Hindlimb muscle (tissue), 1 donor: ENCODE measurements around the gene PPP1R12B. TPM values are rescaled to one million over a fixed set of nuclear protein-coding genes. Genes with fewer than 3 reads are reported as not detected.
"Not testable (repeated sequence)": the region's sequence is repeated elsewhere in the genome, so short reads cannot be mapped to it uniquely, and the experiment has no call there.

Experiments
- DNase-seq: peaks from one replicate; pipeline ENCODE4 v3.0.0-alpha.2; 2013
- polyA plus RNA-seq: library from polyadenylated mRNA; unstranded; fragments of 120-200 nt; gene quantifications from one replicate; pipeline ENCODE4 v1.2.1, GENCODE V29; 2013; ENCODE audit not compliant: insufficient read length

PPP1R12B gene
- polyA plus RNA-seq, 1 donor: 75.6 TPM

GRCh38 chr1:202637321-202638018 lies 289.0 kb downstream of the PPP1R12B start:
- DNase-seq: not testable (repeated sequence)

GRCh38 chr1:202638019-202638700 lies 289.7 kb downstream of the PPP1R12B start:
- no peak for DNase-seq

- not testable (repeated sequence) for DNase-seq
Observed at GRCh38 chr1:202638701-202639305, 290.3 kb downstream of the PPP1R12B start.

- no peak for DNase-seq
Observed at GRCh38 chr1:202639500-202639899, 291.0 kb downstream of the PPP1R12B start.

- no peak for DNase-seq
Observed at GRCh38 chr1:202642212-202642611, 293.7 kb downstream of the PPP1R12B start.

Other genes starting within 250 kb of the PPP1R12B start
- 0.04 TPM for gene GPR37L1, start 225.8 kb upstream of the PPP1R12B start, polyA plus RNA-seq
- gene ARL8A, start 204.0 kb upstream of the PPP1R12B start, polyA plus RNA-seq: 40.3 TPM
- 1.1 TPM for gene PTPN7, start 188.1 kb upstream of the PPP1R12B start, polyA plus RNA-seq
- gene LGR6, start 154.9 kb upstream of the PPP1R12B start, polyA plus RNA-seq: 0.34 TPM
- 15.4 TPM for gene UBE2T, start 6.8 kb upstream of the PPP1R12B start, polyA plus RNA-seq